ENCODE measurements around the gene CD3D.
"Not testable (repeated sequence)": the region's sequence is repeated elsewhere in the genome, so short reads cannot be mapped to it uniquely, and the experiment has no call there.

Gene CD3D

GRCh38 chr11:118338637-118339061, 3.9 kb downstream of the CD3D start:
- DNase-seq = peak; percentile 72 to 73

- no peak for DNase-seq
Measured at GRCh38 chr11:118334745-118335144, 7.8 kb downstream of the CD3D start.

GRCh38 chr11:118328745-118329144, 13.8 kb downstream of the CD3D start:
- DNase-seq = no peak

- no peak for DNase-seq
Measured at GRCh38 chr11:118325283-118325682, 17.2 kb downstream of the CD3D start.

GRCh38 chr11:118322721-118323120, 19.8 kb downstream of the CD3D start:
- DNase-seq = no peak

- DNase-seq = no peak
Measured at GRCh38 chr11:118321386-118322082, 21.0 kb downstream of the CD3D start.

GRCh38 chr11:118320515-118320914, 22.0 kb downstream of the CD3D start:
- no peak for DNase-seq

GRCh38 chr11:118319337-118319707, 23.2 kb downstream of the CD3D start:
- no peak for DNase-seq

GRCh38 chr11:118318581-118319336, 23.7 kb downstream of the CD3D start:
- no peak for DNase-seq

- DNase-seq = no peak
Measured at GRCh38 chr11:118318124-118318523, 24.4 kb downstream of the CD3D start.

- DNase-seq = no peak
Measured at GRCh38 chr11:118314988-118315411, 27.5 kb downstream of the CD3D start.

GRCh38 chr11:118313242-118313641, 29.3 kb downstream of the CD3D start:
- DNase-seq = no peak

- DNase-seq = no peak
Measured at GRCh38 chr11:118312328-118312727, 30.2 kb downstream of the CD3D start.

GRCh38 chr11:118311518-118311917, 31.0 kb downstream of the CD3D start:
- no peak for DNase-seq

GRCh38 chr11:118310781-118311485, 31.6 kb downstream of the CD3D start:
- no peak for DNase-seq

GRCh38 chr11:118310271-118310670, 32.2 kb downstream of the CD3D start:
- DNase-seq = no peak

- DNase-seq = not testable (repeated sequence)
Measured at GRCh38 chr11:118308995-118309528, 33.4 kb downstream of the CD3D start.

- DNase-seq = peak in 1 of 2 donors; percentile 30
Measured at GRCh38 chr11:118306556-118306955, 35.9 kb downstream of the CD3D start.

- no peak for DNase-seq
Measured at GRCh38 chr11:118305726-118306125, 36.8 kb downstream of the CD3D start.

- peak; percentile 53 to 56 for DNase-seq
Measured at GRCh38 chr11:118304568-118305248, 37.8 kb downstream of the CD3D start, which contains the start of gene CD3E. Gene CD3E, plus strand, starts transcription at chr11:118304730. Its CDS starts 223 bp downstream, at chr11:118304953.

- DNase-seq = no peak
Measured at GRCh38 chr11:118304227-118304567, 38.3 kb downstream of the CD3D start.

- DNase-seq = no peak
Measured at GRCh38 chr11:118301600-118302195, 40.8 kb downstream of the CD3D start.
